SK-N-SH (cell line): ENCODE results near the gene TOMM22. TPM values are rescaled to one million over a fixed set of nuclear protein-coding genes. Genes with fewer than 3 reads are reported as not detected.
"Not testable (repeated sequence)": the region's sequence is repeated elsewhere in the genome, so short reads cannot be mapped to it uniquely, and the experiment has no call there.

ENCODE experiments used
- CTCF ChIA-PET: fragments of 300-600, 350-600 bp; formaldehyde crosslinking; extraction: SDS; loops from one replicate; lab custom pipeline; 2021; lab: Yijun Ruan, JAX
- POLR2A ChIA-PET: fragments of 350-600 bp; sonication (Branson Sonifier 250); formaldehyde crosslinking; extraction: SDS; loops from one replicate; lab custom pipeline; 2020; ENCODE audit warnings: antibody characterized with exemption, inconsistent platforms; lab: Yijun Ruan, JAX
- DNase-seq: peaks from one replicate; pipeline ENCODE4 v3.0.0; 2012
- H2AFZ ChIP-seq: fragments of 200-600 bp; sonication (generic); 2 replicates; pipeline ENCODE4 v1.8.1; 2016; ENCODE audit warnings: antibody characterized with exemption, mild to moderate bottlenecking, low read depth
- H3F3A ChIP-seq: fragments of 200-600 bp; sonication (generic); replicated peaks from 2 replicates; pipeline ENCODE3; 2016; ENCODE audit warnings: antibody characterized with exemption, mild to moderate bottlenecking; ENCODE audit not compliant: insufficient read depth
- H3K27ac ChIP-seq, 2 experiments: fragments of 200-500 bp in 1 of 2; fragments of 200-600 bp in 1 of 2; sonication (Bioruptor generic) in 1 of 2; sonication (generic), shearing (Covaris generic) in 1 of 2; 2 replicates each; pipeline versions ENCODE4 v1.5.1 to v1.6.1; 2014 to 2016; ENCODE audit warnings: low read depth in 2 of 2, inconsistent platforms in 1 of 2, low read length in 1 of 2, mild to moderate bottlenecking in 1 of 2, mixed read lengths in 1 of 2
- H3K27me3 ChIP-seq: fragments of 200-600 bp; sonication (generic), shearing (Covaris generic); 2 replicates; pipeline ENCODE4 v1.6.1; 2016; ENCODE audit warnings: mixed run types; ENCODE audit not compliant: insufficient read depth
- H3K36me3 ChIP-seq, 2 experiments: fragments of 200-500 bp in 1 of 2; fragments of 200-600 bp in 1 of 2; sonication (Bioruptor generic) in 1 of 2; sonication (generic) in 1 of 2; replicated peaks in 1 of 2; 2 replicates each; pipeline versions ENCODE3 to v1.5.1; 2014 to 2016; ENCODE audit warnings: low read length in 1 of 2, mild to moderate bottlenecking in 1 of 2; ENCODE audit not compliant: insufficient read depth in 2 of 2, control insufficient read depth in 1 of 2
- H3K4me1 ChIP-seq, 2 experiments: fragments of 200-500 bp in 1 of 2; fragments of 200-600 bp in 1 of 2; sonication (Bioruptor generic) in 1 of 2; sonication (generic), shearing (Covaris generic) in 1 of 2; 2 replicates each; pipeline versions ENCODE4 v1.5.1 to v1.6.1; 2014 to 2016; ENCODE audit warnings: low read depth in 1 of 2, low read length in 1 of 2, mixed run types in 1 of 2; ENCODE audit not compliant: insufficient read depth in 2 of 2, control insufficient read depth in 1 of 2
- H3K4me2 ChIP-seq: fragments of 200-600 bp; sonication (generic), shearing (Covaris generic); 2 replicates; pipeline ENCODE4 v1.6.1; 2017; ENCODE audit warnings: mixed run types
- H3K4me3 ChIP-seq, 2 experiments: fragments of 200-500 bp in 1 of 2; fragments of 200-600 bp in 1 of 2; sonication (Bioruptor generic) in 1 of 2; sonication (generic), shearing (Covaris generic) in 1 of 2; 2 replicates each; pipeline versions ENCODE4 v1.5.1 to v1.8.1; 2014 to 2016; ENCODE audit warnings: low read depth in 2 of 2, inconsistent platforms in 1 of 2, low read length in 1 of 2, mild to moderate bottlenecking in 1 of 2, mixed read lengths in 1 of 2, moderate library complexity in 1 of 2
- H3K79me2 ChIP-seq: fragments of 200-600 bp; sonication (generic); 2 replicates; pipeline ENCODE4 v1.8.1; 2017; ENCODE audit warnings: mild to moderate bottlenecking; ENCODE audit not compliant: insufficient read depth
- H3K9ac ChIP-seq: fragments of 200-600 bp; sonication (generic); 2 replicates; pipeline ENCODE4 v1.6.1; 2017; ENCODE audit warnings: mixed run types
- H3K9me2 ChIP-seq: fragments of 200-600 bp; sonication (generic); 2 replicates; pipeline ENCODE4 v1.6.1; 2017; ENCODE audit warnings: mixed run types
- H3K9me3 ChIP-seq: fragments of 200-600 bp; sonication (generic); 2 replicates; pipeline ENCODE4 v1.6.1; 2017; ENCODE audit warnings: mixed run types, mild to moderate bottlenecking, moderate library complexity
- H4K20me1 ChIP-seq: fragments of 200-600 bp; sonication (generic); 2 replicates; pipeline ENCODE4 v1.6.1; 2017; ENCODE audit warnings: mild to moderate bottlenecking, mixed run types; ENCODE audit not compliant: insufficient read depth
- CHD2 ChIP-seq: fragments of 150-350 bp; IDR thresholded peaks from 2 replicates; pipeline ENCODE4 v1.6.1; 2018; ENCODE audit warnings: low read length; ENCODE audit not compliant: partially characterized antibody
- CTCF ChIP-seq: fragments of 200-600 bp; sonication (generic); IDR thresholded peaks from 2 replicates; pipeline ENCODE4 v1.6.1; 2017; ENCODE audit warnings: antibody characterized with exemption, mild to moderate bottlenecking, moderate library complexity
- EP300 ChIP-seq, 2 experiments: IDR thresholded peaks; 2 replicates each; pipeline versions ENCODE4 v1.4.0 to v1.6.1; 2012; ENCODE audit warnings: borderline replicate concordance in 1 of 2, low read depth in 1 of 2, low read length in 1 of 2
- FOXJ3 ChIP-seq: sonication (generic); formaldehyde crosslinking; IDR thresholded peaks from 2 replicates; pipeline ENCODE4 v1.5.1; 2020; ENCODE audit warnings: mild to moderate bottlenecking, missing genetic modification reagents
- GABPA ChIP-seq: IDR thresholded peaks from 2 replicates; pipeline ENCODE4 v1.4.0; 2012; ENCODE audit warnings: low read depth, mild to moderate bottlenecking
- JUND ChIP-seq: IDR thresholded peaks from 2 replicates; pipeline ENCODE4 v1.4.0; 2012
- MEF2A ChIP-seq: IDR thresholded peaks from 2 replicates; pipeline ENCODE4 v1.4.0; 2012; ENCODE audit warnings: low read depth, borderline replicate concordance
- NRF1 ChIP-seq: IDR thresholded peaks from 2 replicates; pipeline ENCODE4 v1.6.1; 2012; ENCODE audit warnings: low read depth, mild to moderate bottlenecking, low read length
- POLR2AphosphoS5 ChIP-seq: IDR thresholded peaks from 2 replicates; pipeline ENCODE4 v1.6.1; 2012; ENCODE audit warnings: low read depth, low read length
- SIN3A ChIP-seq: IDR thresholded peaks from 2 replicates; pipeline ENCODE4 v1.6.1; 2012; ENCODE audit warnings: low read depth, mild to moderate bottlenecking, low read length, moderate library complexity, borderline replicate concordance
- SMC3 ChIP-seq: IDR thresholded peaks from 2 replicates; pipeline ENCODE4 v1.6.1; 2012; ENCODE audit warnings: low read depth, low read length, improper control_type of control experiment
- TCF12 ChIP-seq: IDR thresholded peaks from 2 replicates; pipeline ENCODE4 v1.4.0; 2012
- ZBTB33 ChIP-seq: IDR thresholded peaks from 2 replicates; pipeline ENCODE4 v1.4.0; 2012; ENCODE audit warnings: low read depth, borderline replicate concordance
- WGBS: methylation state at CpG from one replicate; pipeline ENCODE4 v1.1.6; 2017; ENCODE audit warnings: low lambda C conversion rate; 5-methylcytosine and 5-hydroxymethylcytosine counted together
- polyA plus RNA-seq, 3 experiments: library from polyadenylated mRNA; depleted of rRNA; stranded (reverse); fragments of >200 nt; gene quantifications; 2 replicates each; pipeline ENCODE4 v1.2.3, GENCODE V29; 2012

Gene TOMM22
- polyA plus RNA-seq, 1 of the 3 experiments (the other 2 are of a cell fraction): 33.1 TPM

- CTCF ChIA-PET: no interaction called here
- H3K4me3 ChIP-seq: no peak overlapping the region
- no peaks in the 10 kb centered on the region for H3F3A ChIP-seq
- H3K79me2 ChIP-seq: no peaks in the 10 kb centered on the region
- H3K9me2 ChIP-seq: no peaks in the 10 kb centered on the region
- TF ChIP-seq GABPA: no peak
- no peak for TF ChIP-seq POLR2AphosphoS5
- no peak for TF ChIP-seq SIN3A
- no peak for TF ChIP-seq ZBTB33
- TF ChIP-seq SMC3: no peak
- TF ChIP-seq JUND: no peak
- no peak for TF ChIP-seq TCF12
- no peak for TF ChIP-seq NRF1
- TF ChIP-seq CHD2: no peak
- TF ChIP-seq FOXJ3 (CRISPR knock-in tag): no peak
- TF ChIP-seq MEF2A: no peak
- TF ChIP-seq EP300 (IDR thresholded peaks at IDR 0.05; ENCODE audit: borderline replicate concordance in 1 of 2, low read depth in 1 of 2, low read length in 1 of 2): no peak
- no peak for TF ChIP-seq CTCF
- TF ChIP-seq, all 33 proteins: peak for 0
- no peaks in the 10 kb centered on the region for H3K4me1 ChIP-seq
- no peak overlapping the region for H3K9ac ChIP-seq
- POLR2A ChIA-PET: no interaction called here
- H3K4me2 ChIP-seq: no peak overlapping the region
- H4K20me1 ChIP-seq: no peaks in the 10 kb centered on the region
- H2AFZ ChIP-seq: no peak overlapping the region
- H3K27me3 ChIP-seq: no peaks in the 10 kb centered on the region
- H3K27ac ChIP-seq: no peak overlapping the region
- no peaks in the 10 kb centered on the region for H3K9me3 ChIP-seq
- WGBS: 97% methylated on average over 13 of the region's 13 CpGs
- no peaks in the 10 kb centered on the region for H3K36me3 ChIP-seq
- DNase-seq: no peak
Measured at GRCh38 chr22:38641476-38642040, 40.2 kb upstream of the TOMM22 start.

GRCh38 chr22:38644245-38644644 lies 37.5 kb upstream of the TOMM22 start:
- H3K4me2 ChIP-seq, H3K36me3 ChIP-seq, H3K9me2 ChIP-seq, POLR2A ChIA-PET, H3F3A ChIP-seq, H3K9ac ChIP-seq, CTCF ChIA-PET, H3K9me3 ChIP-seq, H3K4me3 ChIP-seq, H3K4me1 ChIP-seq, H3K27me3 ChIP-seq, H4K20me1 ChIP-seq, H3K79me2 ChIP-seq, H3K27ac ChIP-seq, DNase-seq, H2AFZ ChIP-seq: not testable (repeated sequence)
- 91% methylated on average over 5 of the region's 5 CpGs for WGBS
